NCI-H1105 (cell line): ENCODE measurements around the gene ZNF264.
"Not testable (repeated sequence)": the region's sequence is repeated elsewhere in the genome, so short reads cannot be mapped to it uniquely, and the experiment has no call there.

Experiments
- DNase-seq: peaks from one replicate; lab custom pipeline; 2025; lab: John Stamatoyannopoulos, UW

ZNF264 gene

GRCh38 chr19:57191141-57192076 lies at the start of gene ZNF264:
ZNF264 (plus strand) TSS chr19:57191500; CDS start chr19:57191914, 414 bp downstream.
- peak; percentile 84 for DNase-seq

- DNase-seq: no peak
Measured at GRCh38 chr19:57141699-57142098, 49.6 kb upstream of the ZNF264 start.

GRCh38 chr19:57152921-57153320 lies 38.4 kb upstream of the ZNF264 start:
- DNase-seq: no peak

- no peak for DNase-seq
Measured at GRCh38 chr19:57161985-57162539, 29.2 kb upstream of the ZNF264 start.

GRCh38 chr19:57165846-57166245 lies 25.5 kb upstream of the ZNF264 start:
- no peak for DNase-seq

GRCh38 chr19:57167385-57167784 lies 23.9 kb upstream of the ZNF264 start, which contains the start of gene DUXA:
DUXA (minus strand) TSS chr19:57167485; CDS start chr19:57167443, 42 bp downstream.
- DNase-seq: no peak

- no peak for DNase-seq
Measured at GRCh38 chr19:57171551-57172081, 19.7 kb upstream of the ZNF264 start.

GRCh38 chr19:57190301-57190700 lies 999 bp upstream of the ZNF264 start:
- DNase-seq: no peak

GRCh38 chr19:57192077-57192420 lies 749 bp downstream of the ZNF264 start:
- peak; percentile 7 for DNase-seq

GRCh38 chr19:57192993-57193392 lies 1.7 kb downstream of the ZNF264 start:
- DNase-seq: no peak

- not testable (repeated sequence) for DNase-seq
Measured at GRCh38 chr19:57197874-57198273, 6.6 kb downstream of the ZNF264 start.

GRCh38 chr19:57202160-57202559 lies 10.9 kb downstream of the ZNF264 start:
- DNase-seq: no peak

GRCh38 chr19:57210381-57210780 lies 19.1 kb downstream of the ZNF264 start:
- DNase-seq: no peak

- no peak for DNase-seq
Measured at GRCh38 chr19:57212109-57212508, 20.8 kb downstream of the ZNF264 start.

GRCh38 chr19:57227502-57227901 lies 36.2 kb downstream of the ZNF264 start:
- DNase-seq: no peak

GRCh38 chr19:57231686-57232085 lies 40.4 kb downstream of the ZNF264 start:
- DNase-seq: no peak

- DNase-seq: no peak
Measured at GRCh38 chr19:57233207-57233606, 41.9 kb downstream of the ZNF264 start.

- DNase-seq: no peak
Measured at GRCh38 chr19:57239982-57240310, 48.6 kb downstream of the ZNF264 start.

- DNase-seq: peak; percentile 95
Measured at GRCh38 chr19:57240311-57241090, 49.2 kb downstream of the ZNF264 start, which contains the start of gene ZNF805. ZNF805 (plus strand) TSS chr19:57240632; CDS start chr19:57240892, 260 bp downstream.

GRCh38 chr19:57241176-57241575 lies 49.9 kb downstream of the ZNF264 start:
- no peak for DNase-seq

GRCh38 chr19:57242821-57243220 lies 51.5 kb downstream of the ZNF264 start:
- DNase-seq: no peak

- no peak for DNase-seq
Measured at GRCh38 chr19:57244513-57244912, 53.2 kb downstream of the ZNF264 start.
